SK-N-SH (cell line): ENCODE data around the gene VLDLR.

Experiments
- EP300 ChIP-seq, 2 experiments: IDR thresholded peaks; 2 replicates each; pipeline versions ENCODE4 v1.4.0 to v1.6.1; 2012; ENCODE audit warnings: borderline replicate concordance in 1 of 2, low read depth in 1 of 2, low read length in 1 of 2
- EZH2phosphoT487 ChIP-seq: fragments of 200-600 bp; sonication (generic); IDR thresholded peaks from 2 replicates; pipeline ENCODE4 v1.6.1; 2017; ENCODE audit warnings: low read depth, mixed run types, mild to moderate bottlenecking, antibody characterized with exemption, moderate library complexity, borderline replicate concordance
- FOXJ3 ChIP-seq: sonication (generic); formaldehyde crosslinking; IDR thresholded peaks from 2 replicates; pipeline ENCODE4 v1.5.1; 2020; ENCODE audit warnings: mild to moderate bottlenecking, missing genetic modification reagents
- GABPA ChIP-seq: IDR thresholded peaks from 2 replicates; pipeline ENCODE4 v1.4.0; 2012; ENCODE audit warnings: low read depth, mild to moderate bottlenecking
- MXI1 ChIP-seq: IDR thresholded peaks from 2 replicates; pipeline ENCODE4 v1.6.1; 2012; ENCODE audit warnings: mild to moderate bottlenecking, low read depth, low read length, improper control_type of control experiment
- SMC3 ChIP-seq: IDR thresholded peaks from 2 replicates; pipeline ENCODE4 v1.6.1; 2012; ENCODE audit warnings: low read depth, low read length, improper control_type of control experiment
- TF ChIP-seq, protein P1 (sequence below): fragments of 200-600 bp; sonication (generic); IDR thresholded peaks from 2 replicates; pipeline ENCODE4 v1.6.1; 2017; ENCODE audit warnings: antibody characterized with exemption, mild to moderate bottlenecking, moderate library complexity

DNA sequence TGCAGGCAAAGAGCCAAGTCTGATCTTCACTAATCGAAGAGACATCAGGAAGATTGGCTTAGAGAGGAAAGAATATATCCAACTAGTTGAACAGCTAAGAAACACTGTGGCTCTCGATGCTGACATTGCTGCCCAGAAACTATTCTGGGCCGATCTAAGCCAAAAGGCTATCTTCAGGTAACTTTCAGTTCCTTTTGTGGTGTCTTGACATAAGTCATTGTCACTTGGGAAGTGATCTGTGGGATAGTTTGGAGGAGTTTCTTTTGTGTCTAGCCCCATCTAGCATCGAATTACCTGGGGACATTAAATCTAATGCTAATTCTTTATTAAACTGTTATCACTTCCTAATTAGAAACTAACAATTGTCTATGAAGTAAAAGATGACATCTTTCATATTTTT lies 24.0 kb downstream of the VLDLR start:
- TF ChIP-seq, protein P1, sequence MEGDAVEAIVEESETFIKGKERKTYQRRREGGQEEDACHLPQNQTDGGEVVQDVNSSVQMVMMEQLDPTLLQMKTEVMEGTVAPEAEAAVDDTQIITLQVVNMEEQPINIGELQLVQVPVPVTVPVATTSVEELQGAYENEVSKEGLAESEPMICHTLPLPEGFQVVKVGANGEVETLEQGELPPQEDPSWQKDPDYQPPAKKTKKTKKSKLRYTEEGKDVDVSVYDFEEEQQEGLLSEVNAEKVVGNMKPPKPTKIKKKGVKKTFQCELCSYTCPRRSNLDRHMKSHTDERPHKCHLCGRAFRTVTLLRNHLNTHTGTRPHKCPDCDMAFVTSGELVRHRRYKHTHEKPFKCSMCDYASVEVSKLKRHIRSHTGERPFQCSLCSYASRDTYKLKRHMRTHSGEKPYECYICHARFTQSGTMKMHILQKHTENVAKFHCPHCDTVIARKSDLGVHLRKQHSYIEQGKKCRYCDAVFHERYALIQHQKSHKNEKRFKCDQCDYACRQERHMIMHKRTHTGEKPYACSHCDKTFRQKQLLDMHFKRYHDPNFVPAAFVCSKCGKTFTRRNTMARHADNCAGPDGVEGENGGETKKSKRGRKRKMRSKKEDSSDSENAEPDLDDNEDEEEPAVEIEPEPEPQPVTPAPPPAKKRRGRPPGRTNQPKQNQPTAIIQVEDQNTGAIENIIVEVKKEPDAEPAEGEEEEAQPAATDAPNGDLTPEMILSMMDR = no peak
- TF ChIP-seq GABPA (no peak), FOXJ3 (CRISPR knock-in tag) (no peak), EZH2phosphoT487 (no peak), MXI1 (no peak), SMC3 (no peak), EP300 (IDR thresholded peaks at IDR 0.05; ENCODE audit: borderline replicate concordance in 1 of 2, low read depth in 1 of 2, low read length in 1 of 2) (no peak)
